Measurements from ENCODE around the gene NUDT2.
A peak's percentile ranks its signal among the peaks of the same experiment; 100 is the strongest.

NUDT2 gene

DNA sequence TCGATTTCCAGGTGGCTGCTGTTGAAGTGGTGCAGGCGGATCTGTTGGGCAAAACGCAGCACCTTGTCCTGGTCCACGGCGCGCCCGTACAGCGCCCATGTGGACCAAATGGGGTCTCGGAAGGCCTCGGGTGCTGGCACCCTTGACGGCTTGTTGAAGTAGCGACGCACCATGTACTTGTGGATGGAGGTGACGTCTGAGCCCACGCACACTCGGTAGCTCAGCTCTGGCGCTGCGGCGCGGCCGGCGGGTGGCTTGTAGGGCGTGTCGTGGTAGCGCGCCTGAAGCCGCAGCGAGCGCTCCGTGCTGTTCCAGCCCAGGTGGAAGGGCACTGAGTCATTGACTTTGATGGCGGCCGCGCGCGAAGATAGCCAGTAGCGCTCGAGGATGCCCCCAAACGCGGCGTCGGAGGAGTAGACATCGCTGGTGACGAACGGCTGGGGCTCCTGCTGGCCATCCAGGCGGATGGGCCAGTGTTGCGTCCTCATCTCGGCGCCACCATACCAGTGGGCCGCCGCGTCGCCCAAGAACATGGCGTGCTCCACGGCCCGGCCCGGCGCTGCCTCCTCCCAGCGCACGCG lies 42.6 kb downstream of the NUDT2 start:
- DNase-seq = no peak

DNA sequence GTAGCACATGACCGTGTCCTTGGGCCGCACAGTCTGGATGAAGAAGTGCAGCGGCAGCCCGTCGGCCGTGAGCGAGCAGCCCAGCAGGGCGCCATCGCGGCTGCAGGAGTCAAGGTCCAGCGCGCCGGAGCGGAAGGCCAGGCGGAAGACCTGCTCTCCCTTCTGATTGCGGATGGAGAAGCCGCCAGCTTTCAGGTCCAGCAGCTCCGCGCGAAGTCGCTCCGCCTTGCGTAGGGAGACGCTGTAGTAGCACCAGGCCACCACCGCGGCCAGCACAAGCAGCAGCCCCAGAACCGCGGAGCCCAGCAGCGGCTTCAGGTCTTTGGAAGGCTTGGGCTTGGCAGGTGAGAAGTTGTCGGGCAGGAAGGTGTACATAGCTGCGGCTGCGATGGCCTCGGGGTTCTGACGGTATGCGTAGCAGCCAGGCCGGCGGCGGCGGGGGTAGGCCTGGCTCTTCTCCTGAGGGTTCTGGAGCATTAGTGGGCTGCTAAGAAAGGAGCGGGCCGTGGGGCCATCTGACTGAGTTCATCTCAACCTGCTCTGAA lies 43.2 kb downstream of the NUDT2 start:
- no peak for DNase-seq

- DNase-seq = no peak
Measured at GRCh38 chr9:34373749-34374148, 44.4 kb downstream of the NUDT2 start.

- DNase-seq = no peak
Measured at GRCh38 chr9:34374339-34374738, 45.0 kb downstream of the NUDT2 start.

- DNase-seq = no peak
Measured at GRCh38 chr9:34374905-34375552, 45.7 kb downstream of the NUDT2 start.

DNA sequence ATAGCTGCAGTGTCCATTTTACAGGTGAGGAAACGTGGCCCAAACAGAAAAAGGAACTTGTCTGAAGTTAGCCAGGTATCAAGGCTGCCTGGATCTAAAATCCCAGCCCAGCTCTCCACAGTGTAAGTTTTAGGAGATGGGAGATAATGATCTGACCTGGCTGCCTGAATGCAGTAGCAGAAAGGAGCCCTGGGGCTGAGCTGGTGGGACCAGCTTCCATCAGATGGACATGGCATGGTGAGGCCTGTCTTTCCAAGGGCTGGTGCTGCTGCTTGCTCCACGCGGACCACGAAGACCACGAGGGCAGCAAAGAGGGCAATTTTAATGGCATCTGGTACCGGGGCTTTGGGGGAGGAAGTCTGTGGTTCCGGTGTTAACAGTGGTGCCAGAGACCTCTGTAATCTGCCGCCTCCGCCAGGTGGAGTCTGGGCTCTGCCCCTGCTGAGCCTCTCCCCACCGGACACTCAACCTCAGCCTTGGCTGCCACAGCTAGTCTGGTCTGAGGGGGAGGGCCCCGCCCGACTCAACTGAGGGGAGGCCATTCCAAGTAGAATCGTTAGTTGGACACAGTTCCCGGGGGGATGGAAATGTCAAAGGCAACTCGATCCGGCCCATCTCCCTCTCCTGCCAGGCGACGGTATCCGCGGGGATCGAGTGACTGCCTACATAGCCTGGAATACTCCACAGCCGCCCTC lies 46.7 kb downstream of the NUDT2 start:
- no peak for DNase-seq

GRCh38 chr9:34376596-34377403 lies 47.4 kb downstream of the NUDT2 start, which contains the start of gene MYORG:
Gene MYORG (minus strand): TSS chr9:34376898. CDS start chr9:34372943, 3,955 bp downstream.
- peak; percentile 68 to 90 for DNase-seq

GRCh38 chr9:34377404-34377746 lies 48.0 kb downstream of the NUDT2 start:
- no peak for DNase-seq

DNA sequence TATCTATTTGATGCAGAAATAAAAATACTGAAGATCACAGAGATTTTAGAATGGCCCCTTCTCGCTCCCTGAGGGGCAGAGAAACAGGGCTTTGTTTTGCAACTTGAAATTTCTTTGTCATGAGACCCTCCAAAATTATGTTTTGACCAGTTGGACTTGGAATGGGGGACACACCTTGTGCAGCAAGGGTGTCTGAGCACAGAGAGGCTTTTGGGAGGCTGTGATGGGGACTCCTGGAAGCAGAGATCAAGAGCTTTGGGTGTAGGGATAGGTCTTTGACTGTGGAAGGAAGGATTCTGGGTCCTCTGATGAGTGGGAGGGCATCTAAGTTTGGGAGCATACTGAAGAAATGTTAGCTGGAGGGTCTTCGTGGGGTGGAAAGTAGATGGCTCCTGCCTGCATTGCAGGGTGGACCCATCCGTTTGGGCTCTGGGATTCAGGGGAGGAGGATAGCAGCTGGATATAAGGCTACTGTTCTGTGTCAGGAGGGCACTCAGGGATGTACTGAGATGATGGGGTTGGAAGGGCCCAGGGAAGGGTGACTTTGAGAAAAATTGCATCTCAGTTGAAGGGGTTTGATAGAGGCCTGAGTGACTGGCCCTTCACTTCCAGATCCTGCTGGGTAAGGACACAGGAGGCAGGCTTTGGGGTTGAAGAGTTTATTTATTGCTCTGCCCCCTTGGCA lies 49.1 kb downstream of the NUDT2 start:
- DNase-seq = no peak

DNA sequence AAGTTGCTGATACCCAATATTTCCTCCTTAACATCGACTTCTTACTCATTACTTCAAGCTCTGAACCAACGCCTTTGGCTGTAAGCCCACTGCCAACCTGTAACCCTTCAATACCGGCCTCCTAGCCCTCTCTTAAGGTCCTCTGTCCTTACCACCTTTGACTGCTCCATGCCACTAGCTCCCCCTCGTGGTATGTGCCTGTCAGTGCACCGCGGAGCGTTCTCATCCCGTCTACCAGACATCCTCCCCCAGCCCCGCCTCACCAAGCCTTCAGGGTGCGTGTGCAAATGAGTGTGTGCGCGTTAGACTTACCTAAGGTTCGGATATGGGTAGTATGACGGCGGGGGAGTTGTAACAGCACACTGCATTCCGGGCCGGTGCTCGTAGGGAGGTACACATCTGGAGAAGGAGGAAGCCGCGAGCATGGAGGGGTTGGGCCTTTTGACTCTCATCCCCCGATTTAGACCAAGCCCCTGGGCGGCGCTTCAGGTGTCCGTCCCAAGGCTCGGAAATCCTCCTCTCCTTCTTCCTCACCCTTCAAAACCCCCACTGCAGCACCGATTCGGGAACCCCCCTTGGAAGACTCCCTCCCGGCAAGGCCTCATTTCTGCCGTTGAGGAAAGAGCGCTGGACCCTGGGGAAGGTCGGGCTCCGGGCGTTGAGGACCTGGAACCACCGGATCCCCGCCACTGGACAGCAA lies 50.1 kb downstream of the NUDT2 start:
- peak; percentile 69 to 74 for DNase-seq

DNA sequence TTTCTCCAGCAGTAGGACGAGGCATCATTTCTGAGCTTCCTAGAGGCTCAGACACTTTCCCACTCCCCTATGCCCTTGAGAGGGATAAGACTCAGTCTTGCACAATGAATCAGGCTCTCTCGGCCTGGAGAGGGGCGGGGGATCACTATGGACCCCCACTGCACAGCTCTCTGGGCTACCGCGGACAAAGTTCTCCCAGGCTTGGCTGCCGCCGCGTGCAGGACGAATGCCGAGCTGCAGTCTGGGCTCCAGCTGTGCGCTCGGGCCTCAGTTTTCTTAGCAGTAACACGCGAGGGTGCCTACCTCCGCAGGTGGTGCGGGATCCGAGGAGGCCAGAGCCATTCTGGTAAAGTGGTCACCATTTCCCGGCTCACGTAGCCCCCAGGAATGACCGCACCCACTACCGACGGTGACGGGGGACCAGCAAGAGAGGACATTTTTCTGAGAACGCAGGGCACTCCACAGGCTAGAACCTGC lies 50.7 kb downstream of the NUDT2 start:
- DNase-seq = no peak

DNA sequence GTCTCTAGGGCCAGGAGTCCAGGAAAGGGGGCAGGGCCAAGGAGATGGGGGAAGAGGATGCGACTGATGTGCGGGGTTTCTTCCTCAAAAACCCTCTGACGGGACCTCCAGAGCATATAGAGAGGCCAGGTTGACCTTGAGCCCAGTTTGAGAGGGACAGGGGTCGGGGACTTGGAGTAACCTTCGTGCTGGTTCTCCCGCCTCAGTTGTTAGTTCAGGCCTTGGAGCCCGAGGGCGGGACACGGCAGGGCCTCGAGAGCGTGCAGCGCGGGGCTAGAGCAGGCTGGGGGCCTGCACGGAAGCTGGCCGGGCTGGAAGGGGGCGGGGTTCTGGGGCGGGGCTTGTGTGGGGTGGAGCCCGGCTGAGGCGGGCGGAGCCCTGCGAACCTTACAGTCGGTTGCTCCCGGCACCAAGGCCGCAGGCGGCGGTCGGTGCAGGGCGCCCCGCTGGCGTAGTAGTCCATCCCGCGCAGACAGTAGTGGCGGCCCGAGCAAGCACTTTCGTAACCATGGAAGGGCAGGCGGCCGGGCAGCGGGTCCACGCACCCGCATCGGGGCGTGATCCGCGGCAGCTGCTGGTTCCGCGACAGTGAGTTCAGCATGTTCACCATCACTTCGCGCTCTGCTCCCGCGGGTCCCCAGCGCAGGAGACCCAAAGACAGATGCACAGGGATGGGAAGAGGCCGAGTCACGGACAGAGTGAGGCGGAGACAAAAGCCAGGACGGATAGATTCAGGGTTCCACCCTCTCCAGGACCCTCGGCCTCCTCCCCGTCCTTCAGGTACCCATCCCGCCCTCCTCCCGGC lies 51.3 kb downstream of the NUDT2 start:
- DNase-seq = peak in 1 of 2 donors; percentile 59

DNA sequence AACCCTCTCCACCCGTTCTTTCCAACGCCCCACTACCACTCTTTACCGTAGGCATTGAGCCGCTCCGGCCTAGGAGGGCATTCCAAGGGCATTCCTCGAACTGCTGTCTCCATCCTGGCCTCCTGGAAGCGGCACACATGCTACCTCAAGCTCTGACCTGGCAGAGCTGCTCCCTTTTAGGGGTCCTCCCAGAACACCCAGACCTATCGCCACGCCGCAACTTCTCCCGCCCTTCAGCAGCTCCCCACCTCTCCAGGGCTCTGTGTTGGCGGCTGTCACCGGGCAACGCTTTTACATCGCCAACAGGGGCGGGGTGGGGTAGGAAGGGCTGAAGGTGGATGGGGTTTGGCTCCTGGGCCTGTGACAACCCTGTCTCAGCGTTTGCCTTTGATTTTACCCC lies 52.0 kb downstream of the NUDT2 start:
- DNase-seq = no peak

DNA sequence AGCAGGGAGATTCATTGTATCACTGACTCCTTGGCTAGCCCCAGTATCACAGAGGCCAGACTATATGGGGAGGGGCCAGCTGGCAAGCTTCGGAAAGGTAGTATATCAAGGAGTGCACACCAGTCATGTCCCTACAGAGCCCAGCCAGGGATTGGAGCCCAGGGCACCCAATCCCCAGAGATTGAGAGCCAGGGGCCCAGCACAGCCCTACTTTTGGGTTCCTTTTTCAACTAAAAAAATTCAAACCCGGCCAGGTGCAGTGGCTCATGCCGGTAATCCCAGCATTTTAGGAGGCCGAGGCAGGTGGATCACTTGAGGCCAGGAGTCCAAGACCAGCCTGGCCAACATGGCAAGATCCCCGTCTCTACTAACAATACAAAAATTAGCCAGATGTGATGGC lies 52.7 kb downstream of the NUDT2 start:
- no peak for DNase-seq

GRCh38 chr9:34382879-34383278 lies 53.5 kb downstream of the NUDT2 start:
- DNase-seq = no peak

DNA sequence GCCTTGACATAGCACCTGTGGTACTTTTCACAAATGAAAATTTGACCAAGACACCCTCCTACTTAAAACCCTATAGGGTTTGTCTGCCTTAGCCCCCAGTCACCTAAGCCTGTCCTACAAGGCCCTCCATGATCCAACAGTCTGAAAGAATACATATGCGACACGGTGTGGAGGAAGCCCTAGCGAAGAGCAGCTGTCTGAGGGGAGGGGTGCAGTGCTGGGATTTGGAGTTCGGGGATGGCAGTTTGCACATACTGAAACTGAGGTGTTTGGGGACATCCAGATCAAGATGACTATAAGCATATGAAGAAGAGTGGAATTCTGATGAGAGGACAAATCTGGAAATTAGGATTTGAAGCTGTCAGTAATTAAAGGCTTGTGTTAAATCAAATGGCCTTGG lies 54.5 kb downstream of the NUDT2 start:
- no peak for DNase-seq

GRCh38 chr9:34384368-34385165 lies 55.2 kb downstream of the NUDT2 start:
- no peak for DNase-seq

GRCh38 chr9:34385561-34386230 lies 56.3 kb downstream of the NUDT2 start:
- DNase-seq = no peak

DNA sequence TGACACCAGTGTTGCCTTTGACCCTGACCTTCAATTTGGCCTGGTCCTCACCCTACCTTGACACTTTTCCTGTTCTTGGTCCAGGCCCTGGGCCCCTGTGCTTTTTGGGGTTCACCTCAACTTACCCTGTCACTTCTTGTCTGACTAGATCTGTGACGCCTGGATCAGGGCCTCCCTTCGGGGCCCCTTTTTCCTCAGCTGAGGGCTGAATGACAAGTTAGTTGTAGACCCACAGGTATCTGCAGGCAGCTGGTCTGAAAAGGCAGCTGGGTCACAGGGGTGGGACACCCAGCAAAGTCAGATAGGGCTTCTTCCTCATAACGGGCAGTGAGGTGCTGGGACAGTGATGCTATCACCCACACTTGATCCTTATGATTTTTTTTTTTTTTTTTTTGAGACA lies 57.3 kb downstream of the NUDT2 start:
- DNase-seq = no peak

GRCh38 chr9:34387239-34387638 lies 57.9 kb downstream of the NUDT2 start:
- no peak for DNase-seq

Data from bone marrow (tissue), 2 donors.